HL-60/S4 (cell line): Measurements from ENCODE around the gene AUP1.

Experiments used
- in situ Hi-C: fragments of 300-500 bp; cut with MboI; formaldehyde crosslinking; loops from 2 replicates; pipeline ENCODE4 v1.14.3; 2022; ENCODE audit warnings: low sequenced_read_pairs

AUP1 gene

DNA sequence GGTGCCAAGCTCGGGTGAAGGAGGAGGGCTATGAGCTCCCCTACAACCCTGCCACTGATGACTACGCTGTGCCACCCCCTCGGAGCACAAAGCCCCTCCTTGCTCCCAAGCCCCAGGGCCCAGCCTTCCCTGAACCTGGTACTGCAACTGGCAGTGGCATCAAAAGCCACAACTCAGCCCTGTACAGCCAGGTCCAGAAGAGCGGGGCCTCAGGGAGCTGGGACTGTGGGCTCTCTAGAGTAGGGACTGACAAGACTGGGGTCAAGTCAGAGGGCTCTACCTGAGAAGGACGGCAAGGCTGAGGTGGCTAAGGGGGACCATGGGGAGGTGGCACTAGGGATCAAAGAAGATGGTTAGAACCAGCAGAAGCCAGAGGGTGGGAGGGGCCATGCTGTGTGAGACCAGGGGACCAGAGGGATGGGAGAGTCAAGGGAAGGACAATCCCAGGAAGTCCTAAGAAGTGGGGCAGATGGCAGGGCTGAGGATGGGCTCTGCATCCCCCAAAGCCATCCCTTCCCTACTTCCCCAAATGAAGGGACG lies 27.4 kb upstream of the AUP1 start:
- in situ Hi-C loops: no loop called here

GRCh38 chr2:74556159-74556558 lies 26.7 kb upstream of the AUP1 start:
- in situ Hi-C loops: no loop called here

GRCh38 chr2:74555610-74556103 lies 26.2 kb upstream of the AUP1 start:
- in situ Hi-C loops: no loop called here

GRCh38 chr2:74554820-74555531 lies 25.5 kb upstream of the AUP1 start:
- in situ Hi-C loops: no loop called here

GRCh38 chr2:74553892-74554819 lies 24.6 kb upstream of the AUP1 start, which contains the start of the genes DOK1 and LOXL3:
TSS of gene DOK1 (plus strand) at chr2:74554720. CDS start at chr2:74554755, 35 bp downstream.
TSS of gene LOXL3 (minus strand) at chr2:74553942. CDS start at chr2:74552634, 1,308 bp downstream.
- in situ Hi-C loops: no loop called here

DNA sequence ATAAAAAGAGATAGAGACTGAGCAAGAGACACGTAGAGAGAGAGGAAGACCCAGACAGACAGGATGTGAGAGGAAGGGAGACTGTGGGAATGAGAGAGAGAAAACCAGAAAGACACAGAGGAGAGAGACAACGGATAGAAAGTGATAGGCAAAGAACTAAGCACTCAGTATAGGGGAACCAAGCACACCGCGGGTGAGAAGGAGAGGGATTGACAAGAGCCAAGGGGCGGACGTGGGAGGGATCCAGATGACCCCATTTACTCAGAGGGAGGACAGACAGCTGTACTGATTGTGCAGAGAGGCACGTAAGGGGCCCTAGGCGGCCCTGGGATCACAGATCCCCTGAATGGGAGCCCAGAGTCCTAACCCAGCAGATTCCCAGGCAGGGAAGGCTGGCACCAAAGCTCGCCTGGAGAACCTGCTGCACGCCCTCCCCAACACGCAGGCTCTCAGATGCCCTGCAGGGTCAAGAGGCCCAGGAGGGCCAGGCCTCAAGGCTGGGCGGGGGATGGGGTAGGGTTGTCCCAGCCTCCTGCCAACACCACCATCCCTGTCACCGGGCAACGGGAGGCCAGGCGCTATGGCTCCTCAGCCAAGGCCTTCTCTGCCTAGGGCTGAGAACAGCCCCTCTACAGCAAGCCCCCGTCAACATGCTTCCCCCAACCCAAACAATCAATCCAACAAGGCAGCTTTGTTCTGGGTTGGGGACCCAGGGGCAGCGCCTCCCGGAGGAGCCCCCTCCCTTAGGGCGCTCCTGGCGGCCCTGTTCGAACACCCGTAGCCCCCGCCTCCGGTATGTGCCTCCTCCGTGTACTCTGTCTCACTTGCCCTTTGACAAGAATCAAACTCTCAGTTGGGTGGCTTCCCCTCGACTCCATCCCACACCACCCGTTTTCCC lies 23.7 kb upstream of the AUP1 start:
- in situ Hi-C loops: no loop called here

- in situ Hi-C loops: no loop called here
These were observed 22.7 kb upstream of the AUP1 start for GRCh38 chr2:74551942-74552913.

DNA sequence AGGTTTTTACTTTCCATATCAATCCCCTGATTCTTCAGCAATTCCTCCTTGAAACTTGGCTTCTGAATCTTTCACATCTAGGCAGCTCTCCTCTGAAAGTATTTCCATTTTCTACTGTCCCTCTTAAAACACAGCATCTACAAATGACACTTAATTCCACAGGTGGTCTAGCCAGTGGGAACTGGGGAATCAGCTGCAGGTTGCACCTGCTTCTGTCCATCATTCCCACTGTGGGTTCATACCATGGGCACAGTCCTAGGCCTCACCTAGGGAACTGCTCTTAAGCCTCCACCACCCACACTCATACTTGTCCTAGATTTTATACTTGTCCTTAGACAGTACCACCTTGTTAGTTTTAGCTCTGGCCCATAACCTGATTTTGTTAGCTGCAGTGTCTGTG lies 22.0 kb upstream of the AUP1 start:
- in situ Hi-C loops: no loop called here

- in situ Hi-C loops: no loop called here
These were observed 20.7 kb upstream of the AUP1 start for GRCh38 chr2:74550231-74550630.

DNA sequence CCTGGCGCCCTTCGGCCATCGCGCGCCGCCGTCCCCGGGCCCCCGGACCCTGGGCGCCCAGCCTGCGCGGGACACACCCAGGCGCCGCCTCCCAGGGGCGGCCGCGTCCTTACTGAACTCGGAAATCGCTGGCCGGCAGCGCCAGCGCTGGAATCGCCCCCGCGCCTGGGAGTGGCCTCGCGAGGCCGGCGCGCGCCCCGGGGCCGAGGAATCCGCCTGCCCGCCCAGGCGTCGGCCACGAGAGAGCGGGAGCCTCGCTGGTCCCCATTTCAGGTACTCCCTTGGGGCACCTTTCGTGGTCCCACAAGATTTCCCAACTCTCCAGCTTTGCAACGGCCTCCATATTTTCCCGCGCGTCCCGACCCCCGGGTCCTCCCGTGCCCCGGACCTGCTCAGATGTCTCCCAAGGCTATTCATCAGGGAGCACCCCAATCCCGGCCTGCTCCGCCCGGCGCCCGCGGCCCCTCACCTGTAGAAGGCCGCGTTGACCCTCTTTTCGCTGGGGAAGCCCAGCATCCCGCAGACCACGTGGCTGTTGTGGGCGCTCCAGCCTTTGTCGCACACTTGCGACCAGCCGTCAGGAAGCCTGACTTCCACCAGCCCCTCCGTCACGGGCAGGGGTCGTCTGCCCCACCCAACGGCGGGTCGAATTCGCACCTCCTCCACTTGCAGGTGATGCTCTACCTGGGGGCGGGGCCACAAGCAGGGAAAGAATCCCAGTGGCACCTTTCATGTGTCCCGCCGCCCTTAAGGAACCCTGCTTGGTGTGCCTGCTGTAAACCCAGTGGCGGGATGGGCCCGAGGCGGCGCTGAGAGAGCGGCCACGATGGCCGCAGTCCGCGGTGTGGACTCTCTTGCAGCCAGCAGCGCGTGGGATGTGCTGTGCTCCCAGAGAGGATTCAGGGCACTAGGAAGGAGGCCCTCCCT lies 19.7 kb upstream of the AUP1 start:
- in situ Hi-C loops: no loop called here

GRCh38 chr2:74548285-74548899 lies 18.9 kb upstream of the AUP1 start:
- in situ Hi-C loops: no loop called here

- in situ Hi-C loops: no loop called here
These were observed 16.5 kb upstream of the AUP1 start for GRCh38 chr2:74546004-74546403.

DNA sequence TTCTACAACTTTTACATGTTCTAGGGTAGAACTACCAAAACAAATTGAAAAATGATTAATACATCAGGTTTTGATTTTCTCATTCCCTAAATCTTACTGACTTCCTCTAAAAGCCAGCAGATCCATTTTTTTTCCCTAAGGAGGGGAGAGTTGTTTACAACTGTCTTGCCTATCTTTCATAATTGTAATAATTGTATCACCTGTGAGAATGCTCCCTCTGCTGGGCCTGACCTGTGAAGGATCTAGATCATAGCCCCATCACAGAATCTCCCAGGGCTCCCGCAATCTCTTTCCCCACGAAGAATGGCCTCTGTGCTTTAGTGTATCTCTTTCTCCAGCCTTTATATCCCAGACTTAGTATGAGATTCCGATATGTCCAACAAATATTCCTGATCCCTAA lies 15.1 kb upstream of the AUP1 start:
- in situ Hi-C loops: no loop called here

- in situ Hi-C loops: no loop called here
These were observed 13.5 kb upstream of the AUP1 start for GRCh38 chr2:74542978-74543377.

- in situ Hi-C loops: no loop called here
These were observed 10.8 kb upstream of the AUP1 start for GRCh38 chr2:74540291-74540690.

DNA sequence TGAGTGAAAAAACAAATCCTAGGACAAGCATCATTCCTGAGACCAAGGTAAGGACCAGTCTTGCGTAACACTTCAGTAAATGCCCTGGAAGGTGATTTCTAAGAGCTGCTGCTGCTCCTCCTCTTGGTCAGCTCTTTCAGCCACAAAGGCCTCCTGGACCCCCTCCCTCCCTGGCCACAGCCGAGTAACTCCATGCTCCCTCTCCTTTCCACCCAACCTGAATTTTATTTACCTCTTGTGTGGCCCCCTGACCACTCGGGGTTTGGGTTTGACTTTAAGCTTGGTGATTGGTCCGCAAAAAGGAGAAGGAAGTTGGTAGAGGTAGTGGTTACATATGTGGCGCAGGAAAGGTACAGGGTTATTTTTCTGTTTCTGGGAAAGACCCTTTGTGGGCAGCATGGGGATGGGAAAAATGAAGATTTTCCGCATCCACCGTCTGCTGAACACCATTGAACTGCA lies 9.4 kb upstream of the AUP1 start:
- in situ Hi-C loops: no loop called here

DNA sequence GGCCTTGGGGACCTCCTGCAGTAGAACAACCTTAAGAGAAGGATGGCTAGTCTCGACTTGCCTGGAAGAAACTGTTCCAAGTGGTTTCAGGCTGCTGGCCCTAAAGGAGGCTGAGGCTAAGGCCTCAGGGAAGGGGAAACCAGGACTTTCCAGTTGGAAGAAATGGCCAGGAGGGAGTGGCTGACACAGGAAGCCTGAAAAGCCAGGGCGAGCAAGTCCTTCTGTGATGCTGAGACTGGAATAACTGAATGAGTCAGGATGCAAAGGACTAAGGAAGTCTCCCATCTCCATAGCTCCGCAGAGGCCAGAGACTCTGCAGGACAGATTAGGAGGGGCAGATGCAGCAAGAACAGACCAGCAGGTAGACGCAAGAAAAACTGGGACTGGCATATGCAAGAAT lies 7.6 kb upstream of the AUP1 start:
- in situ Hi-C loops: no loop called here
